OCI-LY3 (cell line): ENCODE data around the gene SORCS1.

ENCODE experiments used
- H2AFZ ChIP-seq: fragments of 200-600, 300-600 bp; shearing (Covaris generic); 2 replicates; pipeline ENCODE4 v1.6.0; 2014; ENCODE audit warnings: antibody characterized with exemption, low read depth, low read length
- H3K27ac ChIP-seq: fragments of 200-600, 300-600 bp; sonication (generic); 2 replicates; pipeline ENCODE4 v1.5.1; 2014; ENCODE audit warnings: mild to moderate bottlenecking, low read length, moderate library complexity, mixed read lengths
- H3K27me3 ChIP-seq: fragments of 200-600, 300-600 bp; sonication (generic); 2 replicates; pipeline ENCODE4 v1.6.1; 2014; ENCODE audit warnings: low read depth, low read length, mixed read lengths
- H3K36me3 ChIP-seq: fragments of 200-600, 300-600 bp; sonication (generic); replicated peaks from 2 replicates; pipeline ENCODE3; 2014; ENCODE audit warnings: low read depth, low read length, mixed read lengths
- H3K4me1 ChIP-seq: fragments of 300-600, 200-600 bp; sonication (generic); 2 replicates; pipeline ENCODE4 v1.6.1; 2014; ENCODE audit warnings: low read length, mixed read lengths
- H3K4me2 ChIP-seq: fragments of 200-600, 300-600 bp; sonication (generic); 2 replicates; pipeline ENCODE4 v1.6.1; 2014; ENCODE audit warnings: low read length, mixed read lengths
- H3K4me3 ChIP-seq: fragments of 300-600, 200-600 bp; sonication (generic); 2 replicates; pipeline ENCODE4 v1.5.1; 2014; ENCODE audit warnings: antibody characterized with exemption, mild to moderate bottlenecking, low read length, moderate library complexity
- H3K79me2 ChIP-seq: fragments of 300-600, 200-600 bp; shearing (Covaris generic); 2 replicates; pipeline ENCODE4 v1.6.1; 2014; ENCODE audit warnings: mild to moderate bottlenecking, low read length, mixed read lengths
- H3K9ac ChIP-seq: fragments of 300-600, 200-600 bp; shearing (Covaris generic); 2 replicates; pipeline ENCODE4 v1.6.0; 2014; ENCODE audit warnings: mild to moderate bottlenecking, low read length, moderate library complexity
- H3K9me3 ChIP-seq: fragments of 200-600, 300-600 bp; shearing (Covaris generic); 2 replicates; pipeline ENCODE4 v1.6.1; 2014; ENCODE audit warnings: low read length, mixed read lengths; ENCODE audit not compliant: insufficient read depth
- H4K20me1 ChIP-seq: fragments of 200-600, 300-600 bp; sonication (generic); 2 replicates; pipeline ENCODE4 v1.6.1; 2016; ENCODE audit warnings: low read length, mixed read lengths; ENCODE audit not compliant: insufficient read depth
- CTCF ChIP-seq: fragments of 200-600, 300-600 bp; sonication (generic); IDR thresholded peaks from 2 replicates; pipeline ENCODE4 v1.5.1; 2014; ENCODE audit warnings: antibody characterized with exemption, low read length, low read depth
- EZH2phosphoT487 ChIP-seq: fragments of 200-600 bp; shearing (Covaris generic); IDR thresholded peaks from 2 replicates; pipeline ENCODE4 v1.6.1; 2018; ENCODE audit warnings: antibody characterized with exemption, mixed run types, low read depth

Gene SORCS1

GRCh38 chr10:106777841-106778240 is 386.7 kb downstream of the SORCS1 start:
- no peaks in the 10 kb centered on the region for H3K36me3 ChIP-seq
- H4K20me1 ChIP-seq = no peaks in the 10 kb centered on the region
- H3K9me3 ChIP-seq = no peaks in the 10 kb centered on the region
- H3K79me2 ChIP-seq = no peaks in the 10 kb centered on the region
- TF ChIP-seq EZH2phosphoT487 (no peak), CTCF (no peak)
- H3K27me3 ChIP-seq = 0 out of 2 replicates have a peak, but pooled peaks cover 4% of the 10 kb centered on the region
- H3K4me3 ChIP-seq = no peak overlapping the region
- peaks cover 9% of the 10 kb centered on the region for H3K4me1 ChIP-seq
- H3K27ac ChIP-seq = no peak overlapping the region
- H3K4me2 ChIP-seq = no peak overlapping the region
- H2AFZ ChIP-seq = no peak overlapping the region
- H3K9ac ChIP-seq = no peak overlapping the region

GRCh38 chr10:106775127-106775526 is 389.4 kb downstream of the SORCS1 start:
- Histone ChIP-seq H3K79me2 (no peaks in the 10 kb centered on the region), H3K27ac (no peak overlapping the region), H3K4me3 (no peak overlapping the region), H3K4me1 (no peaks in the 10 kb centered on the region), H4K20me1 (no peaks in the 10 kb centered on the region), H3K27me3 (0 out of 2 replicates have a peak, but pooled peaks cover 4% of the 10 kb centered on the region), H3K36me3 (no peaks in the 10 kb centered on the region), H3K9me3 (no peaks in the 10 kb centered on the region), H3K4me2 (no peak overlapping the region), H3K9ac (no peak overlapping the region), H2AFZ (no peak overlapping the region)
- TF ChIP-seq EZH2phosphoT487 (no peak), CTCF (no peak)

- no peak overlapping the region for H2AFZ ChIP-seq
- H3K4me2 ChIP-seq = no peak overlapping the region
- no peaks in the 10 kb centered on the region for H3K9me3 ChIP-seq
- H3K36me3 ChIP-seq = no peaks in the 10 kb centered on the region
- H3K79me2 ChIP-seq = no peaks in the 10 kb centered on the region
- H3K27me3 ChIP-seq = 0 out of 2 replicates have a peak, but pooled peaks cover 4% of the 10 kb centered on the region
- no peak for TF ChIP-seq CTCF
- TF ChIP-seq EZH2phosphoT487 = no peak
- H4K20me1 ChIP-seq = no peaks in the 10 kb centered on the region
- H3K9ac ChIP-seq = no peak overlapping the region
- H3K4me3 ChIP-seq = no peak overlapping the region
- H3K27ac ChIP-seq = no peak overlapping the region
- no peaks in the 10 kb centered on the region for H3K4me1 ChIP-seq
These were observed 391.5 kb downstream of the SORCS1 start for GRCh38 chr10:106772957-106773356.

GRCh38 chr10:106771154-106771553 is 393.4 kb downstream of the SORCS1 start:
- TF ChIP-seq EZH2phosphoT487 (no peak), CTCF (no peak)
- H3K4me1 ChIP-seq = no peaks in the 10 kb centered on the region
- no peak overlapping the region for H3K27ac ChIP-seq
- no peak overlapping the region for H3K9ac ChIP-seq
- no peaks in the 10 kb centered on the region for H3K36me3 ChIP-seq
- no peak overlapping the region for H3K4me2 ChIP-seq
- H3K4me3 ChIP-seq = no peak overlapping the region
- H4K20me1 ChIP-seq = no peaks in the 10 kb centered on the region
- H3K27me3 ChIP-seq = no peaks in the 10 kb centered on the region
- H3K9me3 ChIP-seq = no peaks in the 10 kb centered on the region
- no peak overlapping the region for H2AFZ ChIP-seq
- H3K79me2 ChIP-seq = no peaks in the 10 kb centered on the region
